ENCODE measurements around the gene EIF4E3.

EIF4E3 gene

DNA sequence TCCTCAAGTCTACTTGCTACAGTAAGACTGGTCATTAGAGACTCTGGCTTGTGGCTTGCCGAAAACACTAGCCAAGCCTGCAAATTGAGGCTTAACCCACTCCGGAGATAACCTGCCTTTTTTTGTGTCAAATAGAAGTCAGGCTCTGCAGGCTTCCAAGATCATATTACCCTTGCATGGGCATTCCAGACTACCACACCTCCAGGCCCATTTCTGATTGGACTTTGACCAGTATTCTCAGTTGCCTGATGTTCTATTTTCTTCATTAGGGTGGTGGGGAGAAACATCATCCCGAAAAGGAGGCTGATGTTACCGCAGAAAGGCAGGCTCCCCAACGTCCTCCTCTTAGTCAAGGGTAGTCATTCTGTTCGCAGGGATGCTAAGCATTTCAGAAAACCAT lies 73.6 kb downstream of the EIF4E3 start:
- Histone ChIP-seq H3K4me3 (IDR thresholded peaks at IDR 0.05; ENCODE audit: insufficient read depth, low read depth, low read length) (no peak overlapping the region), H3K36me3 (ENCODE audit: insufficient read depth) (no peaks in the 10 kb centered on the region), H2AFZ (ENCODE audit: low read depth) (no peak overlapping the region), H3K27ac (no peak overlapping the region), H4K20me1 (ENCODE audit: insufficient read depth) (no peaks in the 10 kb centered on the region), H3K4me1 (ENCODE audit: low read depth, poor library complexity, severe bottlenecking) (no peaks in the 10 kb centered on the region), H3K4me2 (no peak overlapping the region), H3K79me2 (ENCODE audit: insufficient read depth, low read depth) (no peaks in the 10 kb centered on the region), H3K9ac (no peak overlapping the region), H3K27me3 (ENCODE audit: insufficient read depth, low read depth) (no peaks in the 10 kb centered on the region)
- TF ChIP-seq, protein P1, sequence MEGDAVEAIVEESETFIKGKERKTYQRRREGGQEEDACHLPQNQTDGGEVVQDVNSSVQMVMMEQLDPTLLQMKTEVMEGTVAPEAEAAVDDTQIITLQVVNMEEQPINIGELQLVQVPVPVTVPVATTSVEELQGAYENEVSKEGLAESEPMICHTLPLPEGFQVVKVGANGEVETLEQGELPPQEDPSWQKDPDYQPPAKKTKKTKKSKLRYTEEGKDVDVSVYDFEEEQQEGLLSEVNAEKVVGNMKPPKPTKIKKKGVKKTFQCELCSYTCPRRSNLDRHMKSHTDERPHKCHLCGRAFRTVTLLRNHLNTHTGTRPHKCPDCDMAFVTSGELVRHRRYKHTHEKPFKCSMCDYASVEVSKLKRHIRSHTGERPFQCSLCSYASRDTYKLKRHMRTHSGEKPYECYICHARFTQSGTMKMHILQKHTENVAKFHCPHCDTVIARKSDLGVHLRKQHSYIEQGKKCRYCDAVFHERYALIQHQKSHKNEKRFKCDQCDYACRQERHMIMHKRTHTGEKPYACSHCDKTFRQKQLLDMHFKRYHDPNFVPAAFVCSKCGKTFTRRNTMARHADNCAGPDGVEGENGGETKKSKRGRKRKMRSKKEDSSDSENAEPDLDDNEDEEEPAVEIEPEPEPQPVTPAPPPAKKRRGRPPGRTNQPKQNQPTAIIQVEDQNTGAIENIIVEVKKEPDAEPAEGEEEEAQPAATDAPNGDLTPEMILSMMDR (conservative IDR thresholded peaks at IDR 0.05; ENCODE audit: low read depth, low read length), result no peak

GRCh38 chr3:71650372-71650771 lies 74.8 kb downstream of the EIF4E3 start:
- H3K79me2 ChIP-seq (ENCODE audit: insufficient read depth, low read depth), result no peaks in the 10 kb centered on the region
- H3K4me3 ChIP-seq (IDR thresholded peaks at IDR 0.05; ENCODE audit: insufficient read depth, low read depth, low read length), result no peak overlapping the region
- H4K20me1 ChIP-seq (ENCODE audit: insufficient read depth), result no peaks in the 10 kb centered on the region
- H3K27me3 ChIP-seq (ENCODE audit: insufficient read depth, low read depth), result no peaks in the 10 kb centered on the region
- H3K27ac ChIP-seq, result no peak overlapping the region
- TF ChIP-seq, protein P1 (conservative IDR thresholded peaks at IDR 0.05; ENCODE audit: low read depth, low read length), result no peak
- H3K36me3 ChIP-seq (ENCODE audit: insufficient read depth), result no peaks in the 10 kb centered on the region
- H2AFZ ChIP-seq (ENCODE audit: low read depth), result no peak overlapping the region
- H3K4me2 ChIP-seq, result no peak overlapping the region
- H3K4me1 ChIP-seq (ENCODE audit: low read depth, poor library complexity, severe bottlenecking), result no peaks in the 10 kb centered on the region
- H3K9ac ChIP-seq, result no peak overlapping the region

DNA sequence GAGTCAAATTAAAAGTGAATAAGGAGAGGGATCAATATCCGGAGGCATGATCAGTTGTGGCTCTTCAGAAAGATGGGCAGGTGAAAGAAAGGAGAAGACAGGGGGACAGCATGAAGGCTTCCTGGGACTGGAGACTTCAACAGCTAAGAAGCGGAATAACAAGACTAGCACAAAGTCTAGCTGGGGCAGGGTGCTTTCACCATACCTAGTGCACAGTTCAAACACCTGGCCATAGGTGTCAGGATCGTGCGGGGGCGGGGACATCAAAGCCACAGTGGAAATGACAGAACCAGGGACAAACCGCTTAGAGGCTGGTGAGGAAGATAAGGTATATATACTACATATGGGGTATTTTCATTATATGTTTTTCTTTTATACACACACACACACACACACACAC lies 75.4 kb downstream of the EIF4E3 start:
- no peaks in the 10 kb centered on the region for H4K20me1 ChIP-seq (ENCODE audit: insufficient read depth)
- no peak overlapping the region for H3K9ac ChIP-seq
- no peaks in the 10 kb centered on the region for H3K4me1 ChIP-seq (ENCODE audit: low read depth, poor library complexity, severe bottlenecking)
- no peaks in the 10 kb centered on the region for H3K36me3 ChIP-seq (ENCODE audit: insufficient read depth)
- H3K4me3 ChIP-seq (IDR thresholded peaks at IDR 0.05; ENCODE audit: insufficient read depth, low read depth, low read length), result no peak overlapping the region
- no peak overlapping the region for H3K27ac ChIP-seq
- H3K27me3 ChIP-seq (ENCODE audit: insufficient read depth, low read depth), result no peaks in the 10 kb centered on the region
- H3K79me2 ChIP-seq (ENCODE audit: insufficient read depth, low read depth), result no peaks in the 10 kb centered on the region
- no peak overlapping the region for H3K4me2 ChIP-seq
- no peak overlapping the region for H2AFZ ChIP-seq (ENCODE audit: low read depth)
- TF ChIP-seq, protein P1 (conservative IDR thresholded peaks at IDR 0.05; ENCODE audit: low read depth, low read length), result no peak

GRCh38 chr3:71647751-71648150 lies 77.5 kb downstream of the EIF4E3 start:
- no peaks in the 10 kb centered on the region for H4K20me1 ChIP-seq (ENCODE audit: insufficient read depth)
- TF ChIP-seq, protein P1 (conservative IDR thresholded peaks at IDR 0.05; ENCODE audit: low read depth, low read length), result no peak

More at GRCh38 chr3:71647751-71648150, 77.5 kb downstream of the EIF4E3 start:
- Histone ChIP-seq H3K27me3 (ENCODE audit: insufficient read depth, low read depth) (no peaks in the 10 kb centered on the region), H3K36me3 (ENCODE audit: insufficient read depth) (no peaks in the 10 kb centered on the region), H2AFZ (ENCODE audit: low read depth) (no peak overlapping the region), H3K4me2 (no peak overlapping the region), H3K4me1 (ENCODE audit: low read depth, poor library complexity, severe bottlenecking) (no peaks in the 10 kb centered on the region), H3K27ac (no peak overlapping the region), H3K79me2 (ENCODE audit: insufficient read depth, low read depth) (no peaks in the 10 kb centered on the region), H3K9ac (no peak overlapping the region), H3K4me3 (IDR thresholded peaks at IDR 0.05; ENCODE audit: insufficient read depth, low read depth, low read length) (no peak overlapping the region)

Data from KMS-11 (cell line).